CD4-positive, alpha-beta T cell (primary cell): ENCODE results near the gene HEATR5A. TPM values are rescaled to one million over a fixed set of nuclear protein-coding genes. Genes with fewer than 3 reads are reported as not detected.

ENCODE experiments used
- ATAC-seq: fragments of 200-7000 bp; cut with Tn5 transposase; one replicate; pipeline ENCODE4 v1.10.0; 2022; ENCODE audit warnings: mild to moderate bottlenecking; ENCODE audit not compliant: poor library complexity
- CTCF ChIA-PET: fragments of 350-600 bp; sonication (Branson Sonifier 250); formaldehyde crosslinking; loops from one replicate; lab custom pipeline; 2021; ENCODE audit warnings: antibody characterized with exemption, inconsistent platforms; lab: Charles Lee
- POLR2A ChIA-PET: fragments of 350-600 bp; sonication (Branson Sonifier 250); formaldehyde crosslinking; loops from one replicate; lab custom pipeline; 2021; ENCODE audit warnings: antibody characterized with exemption, inconsistent platforms; lab: Charles Lee
- DNase-seq, 14 experiments: peaks; one replicate each; pipeline ENCODE4 v3.0.0-alpha.2; 2013 to 2020; ENCODE audit warnings: mixed read lengths in 2 of 14
- H3K27ac ChIP-seq, 2 donors: one replicate each; pipeline versions ENCODE4 v1.5.1 to v1.7.0; 2013; ENCODE audit warnings: low read length in 2 of 2, low read depth in 1 of 2, mild to moderate bottlenecking in 1 of 2
- H3K27me3 ChIP-seq, 2 experiments: 1 replicate in 1 of 2; 2 replicates in 1 of 2; pipeline versions ENCODE4 v1.6.1 to v1.7.0; 2013; ENCODE audit warnings: low read length in 2 of 2, control low read depth in 1 of 2, mild to moderate bottlenecking in 1 of 2, moderate library complexity in 1 of 2; ENCODE audit not compliant: insufficient read depth in 2 of 2, control insufficient read depth in 1 of 2
- H3K36me3 ChIP-seq: one replicate; pipeline ENCODE4 v1.6.1; 2013; ENCODE audit warnings: low read length, control low read depth; ENCODE audit not compliant: insufficient read depth
- H3K4me1 ChIP-seq: one replicate; pipeline ENCODE4 v1.6.1; 2013; ENCODE audit warnings: low read length, control low read depth; ENCODE audit not compliant: insufficient read depth
- H3K4me3 ChIP-seq: one replicate; pipeline ENCODE4 v1.5.1; 2013; ENCODE audit warnings: mild to moderate bottlenecking, low read length, moderate library complexity
- H3K9me3 ChIP-seq, 2 experiments: 1 replicate in 1 of 2; 2 replicates in 1 of 2; pipeline versions ENCODE4 v1.6.1 to v1.7.0; 2013; ENCODE audit warnings: low read length in 2 of 2, mild to moderate bottlenecking in 2 of 2, control low read depth in 1 of 2, moderate library complexity in 1 of 2; ENCODE audit not compliant: control insufficient read depth in 1 of 2, insufficient read depth in 1 of 2
- H3K27ac Mint-ChIP-seq: one replicate; pipeline ENCODE4 v1.8.0; 2020; ENCODE audit warnings: mixed read lengths
- H3K27me3 Mint-ChIP-seq: one replicate; pipeline ENCODE4 v1.8.0; 2021; ENCODE audit warnings: mixed read lengths
- H3K36me3 Mint-ChIP-seq: one replicate; pipeline ENCODE4 v1.8.0; 2021; ENCODE audit warnings: low read depth, mixed read lengths
- H3K4me1 Mint-ChIP-seq: one replicate; pipeline ENCODE4 v1.8.0; 2021; ENCODE audit warnings: low read depth, mixed read lengths
- H3K4me3 Mint-ChIP-seq: one replicate; pipeline ENCODE4 v1.8.0; 2020; ENCODE audit warnings: mild to moderate bottlenecking, mixed read lengths
- H3K9me3 Mint-ChIP-seq: one replicate; pipeline ENCODE4 v1.8.0; 2020; ENCODE audit warnings: mixed read lengths
- intact Hi-C, 2 experiments: fragments of 100-400 bp; cut with DNase I in 1 of 2; cut with micrococcal nuclease in 1 of 2; formaldehyde crosslinking; loops; one replicate each; pipeline versions ENCODE4 v1.15.1 to v1.9.0; 2023 to 2025; cut with DNase I, micrococcal nuclease
- total RNA-seq, 174 experiments: library from RNA in 2 of 174; stranded (reverse) in 2 of 174; gene quantifications; one replicate each; pipeline ENCODE4 v1.2.3 and lab custom pipeline; 2021 to 2026
- TF ChIP-seq, protein P1 (sequence below): fragments of 200-600 bp; IDR thresholded peaks from one replicate; pipeline ENCODE4 v1.8.0; 2022; ENCODE audit warnings: antibody characterized with exemption, mild to moderate bottlenecking

HEATR5A gene
- total RNA-seq, 2 experiments from 2014 or later, result 5.2 to 5.5 TPM

GRCh38 chr14:31445703-31446102, 25.4 kb upstream of the HEATR5A start:
- CTCF ChIA-PET, result no interaction called here
- H3K27me3 Mint-ChIP-seq, result no peaks in the 10 kb centered on the region

DNA sequence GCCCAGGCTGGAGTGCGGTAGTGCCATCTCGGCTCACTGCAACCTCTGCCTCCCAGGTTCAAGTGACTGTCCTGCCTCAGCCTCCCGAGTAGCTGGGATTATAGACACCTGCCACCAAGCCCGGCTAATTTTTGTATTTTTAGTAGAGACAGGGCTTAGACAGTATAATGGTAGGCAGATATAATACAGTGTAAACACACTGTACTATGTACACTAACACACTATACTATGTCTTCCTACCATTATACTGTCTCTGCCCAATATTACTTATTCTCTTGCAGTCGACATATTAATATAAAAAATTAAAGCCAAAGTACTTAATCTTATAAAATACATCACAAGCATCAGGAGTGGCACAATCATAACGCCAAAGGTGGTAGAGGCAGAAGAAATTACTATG, 21.9 kb upstream of the HEATR5A start:
- Histone ChIP-seq H3K9me3 (no peaks in the 10 kb centered on the region), H3K4me1 (no peaks in the 10 kb centered on the region), H3K27me3 (no peaks in the 10 kb centered on the region), H3K4me3 (no peak overlapping the region), H3K36me3 (peaks cover 5% of the 10 kb centered on the region), H3K27ac (no peak overlapping the region)
- H3K9me3 Mint-ChIP-seq, result no peaks in the 10 kb centered on the region
- no peaks in the 10 kb centered on the region for H3K27me3 Mint-ChIP-seq
- ChIA-PET POLR2A (no interaction called here), CTCF (no interaction called here)
- no peaks in the 10 kb centered on the region for H3K4me1 Mint-ChIP-seq
- no peak overlapping the region for H3K4me3 Mint-ChIP-seq
- DNase-seq, result no peak
- intact Hi-C loops, result no loop called here
- H3K36me3 Mint-ChIP-seq, result peaks cover 55% of the 10 kb centered on the region
- no peak overlapping the region for H3K27ac Mint-ChIP-seq
- ATAC-seq, result no peak
- TF ChIP-seq, protein P1, sequence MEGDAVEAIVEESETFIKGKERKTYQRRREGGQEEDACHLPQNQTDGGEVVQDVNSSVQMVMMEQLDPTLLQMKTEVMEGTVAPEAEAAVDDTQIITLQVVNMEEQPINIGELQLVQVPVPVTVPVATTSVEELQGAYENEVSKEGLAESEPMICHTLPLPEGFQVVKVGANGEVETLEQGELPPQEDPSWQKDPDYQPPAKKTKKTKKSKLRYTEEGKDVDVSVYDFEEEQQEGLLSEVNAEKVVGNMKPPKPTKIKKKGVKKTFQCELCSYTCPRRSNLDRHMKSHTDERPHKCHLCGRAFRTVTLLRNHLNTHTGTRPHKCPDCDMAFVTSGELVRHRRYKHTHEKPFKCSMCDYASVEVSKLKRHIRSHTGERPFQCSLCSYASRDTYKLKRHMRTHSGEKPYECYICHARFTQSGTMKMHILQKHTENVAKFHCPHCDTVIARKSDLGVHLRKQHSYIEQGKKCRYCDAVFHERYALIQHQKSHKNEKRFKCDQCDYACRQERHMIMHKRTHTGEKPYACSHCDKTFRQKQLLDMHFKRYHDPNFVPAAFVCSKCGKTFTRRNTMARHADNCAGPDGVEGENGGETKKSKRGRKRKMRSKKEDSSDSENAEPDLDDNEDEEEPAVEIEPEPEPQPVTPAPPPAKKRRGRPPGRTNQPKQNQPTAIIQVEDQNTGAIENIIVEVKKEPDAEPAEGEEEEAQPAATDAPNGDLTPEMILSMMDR, result no peak

More at GRCh38 chr14:31445703-31446102, 25.4 kb upstream of the HEATR5A start:
- H3K27me3 ChIP-seq, result no peaks in the 10 kb centered on the region
- TF ChIP-seq, protein P1, result no peak
- peaks cover 9% of the 10 kb centered on the region for H3K36me3 ChIP-seq
- no peaks in the 10 kb centered on the region for H3K4me1 ChIP-seq
- H3K27ac ChIP-seq, result no peak overlapping the region
- Mint-ChIP-seq H3K9me3 (no peaks in the 10 kb centered on the region), H3K4me3 (no peak overlapping the region), H3K4me1 (peaks cover 6% of the 10 kb centered on the region), H3K36me3 (peaks cover 46% of the 10 kb centered on the region), H3K27ac (no peak overlapping the region)
- no peaks in the 10 kb centered on the region for H3K9me3 ChIP-seq
- no peak for DNase-seq
- POLR2A ChIA-PET, result no interaction called here
- intact Hi-C loops, result no loop called here
- H3K4me3 ChIP-seq, result no peak overlapping the region
- ATAC-seq, result no peak

DNA sequence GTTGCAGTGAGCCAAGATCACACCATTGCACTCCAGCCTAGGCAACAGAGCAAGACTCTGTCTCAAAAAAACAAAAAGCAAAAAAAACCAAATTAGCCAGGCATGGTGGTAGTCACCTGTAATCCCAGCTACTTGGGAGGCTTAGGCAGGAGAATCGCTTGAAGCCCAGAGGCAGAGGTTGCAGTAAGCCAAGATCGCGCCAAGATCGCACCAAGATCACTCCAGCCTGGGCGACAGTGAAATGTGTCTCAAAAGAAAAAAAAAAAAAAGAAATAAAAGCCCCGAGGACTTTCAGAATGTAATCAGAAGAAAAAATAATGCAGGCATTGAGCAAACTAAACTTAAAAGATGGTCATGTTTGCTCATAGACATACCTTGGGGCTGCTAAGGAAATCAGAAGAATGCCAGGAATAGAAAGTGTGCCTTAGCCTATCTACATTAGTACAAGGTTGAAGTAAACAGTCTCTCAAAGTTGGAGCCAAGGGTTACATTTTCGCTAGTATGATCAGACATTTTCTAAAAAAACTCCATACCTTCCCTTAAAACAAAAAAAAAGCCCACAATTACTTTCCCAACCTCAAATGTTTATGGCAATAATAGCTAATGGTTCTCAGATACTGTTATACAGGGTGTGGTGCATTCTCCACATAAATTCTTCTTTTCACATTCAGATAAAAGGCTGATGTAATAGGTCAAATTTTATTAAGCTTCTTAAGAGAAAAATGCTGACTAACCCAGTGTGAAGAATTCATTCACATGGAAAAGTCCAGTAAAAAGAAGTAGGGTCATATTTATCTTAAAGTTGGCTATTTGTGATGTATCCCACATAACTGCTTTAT, 21.1 kb upstream of the HEATR5A start:
- Mint-ChIP-seq H3K4me1 (no peaks in the 10 kb centered on the region), H3K36me3 (peaks cover 50% of the 10 kb centered on the region), H3K9me3 (no peaks in the 10 kb centered on the region), H3K4me3 (no peak overlapping the region), H3K27me3 (no peaks in the 10 kb centered on the region), H3K27ac (no peak overlapping the region)
- H3K9me3 ChIP-seq, result no peaks in the 10 kb centered on the region
- no peak for DNase-seq
- no peak overlapping the region for H3K4me3 ChIP-seq
- no peaks in the 10 kb centered on the region for H3K4me1 ChIP-seq
- ChIA-PET POLR2A (no interaction called here), CTCF (interaction anchor here (0.5 kb wide), 1 partner anchor 106 kb away, joined by 6 read pairs; no protein-coding TSS in a partner anchor)
- H3K36me3 ChIP-seq, result peaks cover 5% of the 10 kb centered on the region
- ATAC-seq, result no peak
- H3K27me3 ChIP-seq, result no peaks in the 10 kb centered on the region
- no peak overlapping the region for H3K27ac ChIP-seq
- intact Hi-C loops, result no loop called here
- TF ChIP-seq, protein P1, result no peak
